IPS-NIHi11 (cell line): Measurements from ENCODE around the gene CLHC1.

ENCODE experiments used
- DNase-seq: peaks from one replicate; pipeline ENCODE4 v3.0.0; 2012; ENCODE audit warnings: mixed read lengths, low spot score

CLHC1 gene

GRCh38 chr2:55169359-55169758 lies 62.7 kb downstream of the CLHC1 start:
- DNase-seq = no peak

GRCh38 chr2:55168221-55169154 lies 63.6 kb downstream of the CLHC1 start:
- DNase-seq = peak; percentile 40

GRCh38 chr2:55165626-55166025 lies 66.5 kb downstream of the CLHC1 start:
- no peak for DNase-seq

- DNase-seq = no peak
Observed at GRCh38 chr2:55164534-55165480, 67.3 kb downstream of the CLHC1 start.

- no peak for DNase-seq
Observed at GRCh38 chr2:55163941-55164390, 68.1 kb downstream of the CLHC1 start.

GRCh38 chr2:55163274-55163721 lies 68.8 kb downstream of the CLHC1 start:
- DNase-seq = no peak

GRCh38 chr2:55162284-55163006 lies 69.6 kb downstream of the CLHC1 start:
- DNase-seq = no peak

- DNase-seq = no peak
Observed at GRCh38 chr2:55161295-55162210, 70.5 kb downstream of the CLHC1 start.

- no peak for DNase-seq
Observed at GRCh38 chr2:55160422-55160821, 71.7 kb downstream of the CLHC1 start.

GRCh38 chr2:55159752-55160151 lies 72.3 kb downstream of the CLHC1 start:
- no peak for DNase-seq

- DNase-seq = no peak
Observed at GRCh38 chr2:55159037-55159651, 72.9 kb downstream of the CLHC1 start.

- no peak for DNase-seq
Observed at GRCh38 chr2:55158111-55158814, 73.8 kb downstream of the CLHC1 start.

GRCh38 chr2:55157474-55157884 lies 74.6 kb downstream of the CLHC1 start:
- no peak for DNase-seq

GRCh38 chr2:55156984-55157383 lies 75.1 kb downstream of the CLHC1 start:
- no peak for DNase-seq

GRCh38 chr2:55156326-55156725 lies 75.8 kb downstream of the CLHC1 start:
- DNase-seq = no peak

- no peak for DNase-seq
Observed at GRCh38 chr2:55155764-55156281, 76.3 kb downstream of the CLHC1 start.

- DNase-seq = no peak
Observed at GRCh38 chr2:55155206-55155605, 76.9 kb downstream of the CLHC1 start.

GRCh38 chr2:55154525-55155030 lies 77.5 kb downstream of the CLHC1 start:
- no peak for DNase-seq
